Activated CD8-positive, alpha-beta memory T cell treated with anti-CD3 and anti-CD28 coated beads for 1 hour (primary cell): ENCODE data around the gene PDK1.
A peak's percentile ranks its signal among the peaks of the same experiment; 100 is the strongest.
"Not testable (repeated sequence)": the region's sequence is repeated elsewhere in the genome, so short reads cannot be mapped to it uniquely, and the experiment has no call there.

ENCODE experiments used
- DNase-seq, 2 donors: peaks; one replicate each; pipeline ENCODE4 v3.0.0-alpha.2; 2020; ENCODE audit warnings: low read depth in 1 of 2; ENCODE audit errors: extremely low read depth in 1 of 2

The PDK1 gene

DNA sequence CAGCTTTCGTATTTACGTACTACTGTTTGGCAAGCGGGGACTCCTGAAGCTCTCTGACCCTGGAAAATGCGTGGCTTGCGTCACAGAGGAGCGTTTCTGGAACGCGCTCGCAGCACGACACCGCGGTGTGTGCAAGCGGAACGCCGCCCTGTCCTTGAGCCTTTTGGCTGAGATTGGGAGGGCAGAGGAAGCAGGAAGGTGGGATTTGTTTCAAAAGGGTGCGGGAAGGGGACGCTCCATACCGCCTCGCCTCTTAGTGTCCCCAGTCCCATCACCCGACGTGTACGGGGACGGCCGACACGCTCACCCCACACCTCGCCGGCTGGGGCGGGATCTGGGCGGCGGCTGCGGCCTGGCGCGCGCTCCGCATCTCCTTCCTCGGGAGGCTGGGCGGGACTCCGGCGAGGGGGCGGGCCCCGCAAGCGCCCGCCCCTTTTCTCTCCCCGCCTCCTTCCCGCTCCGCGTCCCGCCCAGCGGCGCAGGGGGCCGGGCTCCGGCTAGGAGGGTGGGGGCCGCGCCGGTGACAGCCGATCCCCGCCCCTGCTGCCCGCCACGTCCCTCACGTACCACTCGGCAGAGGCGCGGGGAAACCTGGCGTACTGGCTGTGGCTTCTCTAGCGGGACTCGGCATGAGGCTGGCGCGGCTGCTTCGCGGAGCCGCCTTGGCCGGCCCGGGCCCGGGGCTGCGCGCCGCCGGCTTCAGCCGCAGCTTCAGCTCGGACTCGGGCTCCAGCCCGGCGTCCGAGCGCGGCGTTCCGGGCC, at the start of gene PDK1:
PDK1 (plus strand) TSS at position 569 of the 762 bp plus-strand sequence; CDS start at position 630, 61 bp downstream.
- peak; percentile 65 to 84 for DNase-seq

DNA sequence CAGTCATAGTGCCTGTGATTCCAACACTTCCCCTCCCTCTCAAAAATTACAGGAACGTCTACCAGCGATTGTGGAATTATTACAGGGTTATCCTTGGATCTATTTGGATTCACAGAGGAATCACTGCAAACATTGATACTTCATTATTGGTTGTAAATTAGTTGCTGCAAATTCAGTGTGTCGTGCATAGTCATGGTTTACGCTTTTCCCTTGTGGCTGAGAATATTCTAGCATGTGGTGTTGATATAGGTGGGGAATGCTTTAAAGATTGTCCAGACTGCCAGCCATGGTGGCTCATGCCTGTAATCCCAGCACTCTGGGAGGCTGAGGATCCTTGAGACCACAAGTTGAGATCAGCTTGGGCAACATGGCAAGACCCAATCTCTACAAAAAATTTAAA, 48.7 kb upstream of the PDK1 start:
- no peak for DNase-seq

DNA sequence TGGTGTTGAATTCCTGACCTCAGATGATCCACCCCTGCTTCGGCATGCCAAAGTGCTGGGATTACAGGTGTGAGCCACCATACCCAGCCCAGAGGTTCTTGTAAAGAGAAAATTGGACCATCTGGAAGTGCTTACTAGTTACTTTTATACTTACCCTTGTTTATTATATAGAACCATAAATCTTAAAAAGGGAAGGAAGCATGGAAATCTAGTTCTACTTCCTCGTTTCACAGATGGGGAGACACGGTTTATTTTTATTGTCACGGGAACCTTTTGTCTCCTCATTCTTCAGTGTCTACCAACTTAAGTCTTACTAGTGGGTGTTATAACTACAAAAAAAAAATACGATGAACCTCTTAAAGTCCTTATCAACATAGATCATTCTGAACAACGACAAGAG, 45.8 kb upstream of the PDK1 start:
- no peak for DNase-seq

DNA sequence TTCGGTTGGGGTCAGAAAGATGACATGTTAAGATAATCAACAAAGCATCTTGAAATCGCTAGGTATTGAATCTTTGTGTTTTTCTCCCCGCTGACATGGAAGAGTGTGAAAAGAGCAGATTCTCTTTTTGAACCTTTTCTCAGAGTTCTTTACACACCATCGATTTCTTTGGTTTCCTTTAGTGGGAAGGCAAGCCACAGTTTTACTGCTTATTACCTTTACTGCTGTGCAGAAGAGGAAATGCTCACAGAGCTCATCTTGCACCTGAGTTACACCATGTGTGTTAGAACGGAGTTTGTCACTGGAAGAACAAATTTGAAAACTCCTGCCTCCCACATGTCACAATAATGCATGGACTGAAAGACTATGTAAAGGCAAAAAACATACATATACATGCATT, 45.3 kb upstream of the PDK1 start:
- no peak for DNase-seq

DNA sequence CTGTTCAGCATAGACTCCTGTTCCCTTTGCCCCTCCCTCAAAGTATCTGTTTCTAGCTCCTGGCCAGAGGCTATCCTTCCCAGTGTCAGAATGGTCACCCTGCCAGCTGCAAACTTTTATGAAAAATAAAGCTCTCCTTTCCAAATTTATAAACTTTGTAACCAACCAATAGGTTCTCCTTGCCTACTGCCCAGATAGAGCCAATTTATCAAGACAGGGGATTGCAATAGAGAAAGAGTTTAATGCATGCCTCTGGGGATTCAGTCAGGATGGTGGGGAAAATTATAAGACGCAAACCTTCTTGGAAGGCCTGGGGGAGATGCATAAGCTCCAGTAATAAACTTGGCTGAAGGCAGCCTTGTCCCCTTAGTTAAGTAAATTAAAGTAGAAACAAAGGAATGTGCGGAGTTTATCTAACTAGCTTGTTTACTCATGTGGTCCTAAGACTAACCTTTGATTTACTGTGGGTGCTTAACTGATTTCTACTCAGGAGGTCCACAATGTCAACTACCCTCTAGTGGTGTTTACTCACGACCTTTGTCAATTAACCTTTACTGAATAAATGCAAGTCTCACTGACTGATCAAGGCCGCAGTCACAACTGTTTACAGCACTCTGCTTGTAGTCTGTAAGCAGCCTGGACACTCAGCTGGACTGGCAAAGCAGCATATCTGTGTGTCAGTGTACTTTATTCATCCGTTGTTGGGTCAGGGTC, 42.9 kb upstream of the PDK1 start:
- no peak for DNase-seq

DNA sequence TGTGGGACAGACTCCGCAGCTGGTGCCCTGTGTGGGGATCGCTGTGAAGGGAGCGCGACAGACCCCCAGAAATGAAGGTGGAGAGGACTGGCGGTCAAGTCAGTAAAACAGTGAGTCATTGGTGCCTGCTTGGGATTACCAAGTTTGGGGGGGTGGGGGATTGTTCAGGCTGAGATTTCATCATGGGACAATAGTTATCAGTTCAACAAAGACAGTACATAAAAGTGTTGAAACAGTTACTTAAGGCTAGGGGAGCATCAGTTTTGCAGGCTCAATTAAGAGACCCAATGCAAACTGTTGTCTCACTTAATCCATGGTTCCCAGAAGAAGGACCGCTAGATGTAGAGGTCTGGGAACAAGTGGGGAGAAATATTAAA, 42.4 kb upstream of the PDK1 start:
- no peak for DNase-seq

DNA sequence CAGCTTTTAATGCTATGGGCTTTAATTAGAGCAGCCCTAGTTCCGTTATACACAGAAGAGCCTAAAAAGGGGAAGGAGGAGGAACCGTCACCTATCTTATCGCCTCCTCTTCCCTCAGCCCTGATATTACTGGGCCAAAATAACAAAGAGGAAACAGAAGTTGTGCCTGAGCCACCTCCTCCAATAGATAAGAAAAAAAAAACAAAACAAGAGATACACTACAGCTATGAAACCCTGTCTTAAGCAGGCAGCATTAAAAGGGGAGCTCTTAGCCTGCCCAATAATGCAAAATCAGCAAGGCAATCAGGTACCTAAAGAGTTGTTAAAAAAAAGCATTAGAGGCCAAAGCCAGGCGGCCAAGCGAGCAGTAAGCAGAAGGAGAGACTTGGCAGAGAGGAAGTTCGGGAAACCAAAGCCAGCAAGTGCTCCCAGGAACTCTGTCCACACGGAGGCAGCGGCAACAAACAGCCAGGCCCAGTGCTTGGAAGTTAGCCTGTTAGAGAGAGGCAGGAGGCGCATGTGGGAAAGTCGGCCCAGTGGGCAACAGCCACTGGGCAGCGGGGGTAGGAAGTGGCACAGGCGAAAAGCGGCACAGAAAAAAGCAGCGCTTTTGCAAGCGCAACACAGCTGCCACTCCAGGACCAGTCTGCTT, 41.8 kb upstream of the PDK1 start:
- DNase-seq, result no peak

DNA sequence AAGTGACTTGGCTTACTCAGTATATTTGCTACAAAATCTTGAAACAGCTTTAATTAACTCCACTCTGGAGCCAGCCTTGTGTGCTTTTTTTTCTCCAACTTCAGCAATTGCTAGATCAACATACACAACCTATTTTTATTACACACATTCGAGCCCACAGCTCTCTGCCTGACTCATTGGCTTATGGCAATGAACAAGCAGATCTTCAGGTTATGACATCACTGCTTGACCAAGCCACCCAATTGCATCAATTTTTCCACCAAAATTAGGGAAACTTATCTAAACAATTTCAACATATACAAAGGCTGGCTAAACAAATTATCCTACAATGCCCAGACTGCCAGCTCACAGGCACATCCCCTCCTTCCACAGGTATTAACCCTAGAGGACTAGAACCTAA, 39.6 kb upstream of the PDK1 start:
- no peak for DNase-seq

DNA sequence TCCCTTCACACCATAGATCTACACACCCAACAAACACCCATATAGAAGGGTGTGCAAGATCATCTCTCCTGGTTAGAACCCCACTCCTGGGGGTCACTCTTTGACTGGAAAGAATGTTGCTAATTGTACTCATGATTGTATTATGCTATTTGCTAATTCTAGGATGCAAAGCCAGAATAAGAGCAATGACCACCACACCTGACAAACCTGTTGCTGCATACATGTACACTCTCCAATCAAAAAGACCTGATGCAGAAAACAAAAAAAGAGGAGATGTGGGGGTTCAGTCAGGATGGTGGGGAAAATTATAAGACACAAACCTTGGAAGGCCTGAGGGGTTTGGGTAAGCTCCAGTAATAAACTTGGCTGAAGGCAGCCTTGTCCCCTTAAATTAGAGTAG, 36.9 kb upstream of the PDK1 start:
- no peak for DNase-seq

DNA sequence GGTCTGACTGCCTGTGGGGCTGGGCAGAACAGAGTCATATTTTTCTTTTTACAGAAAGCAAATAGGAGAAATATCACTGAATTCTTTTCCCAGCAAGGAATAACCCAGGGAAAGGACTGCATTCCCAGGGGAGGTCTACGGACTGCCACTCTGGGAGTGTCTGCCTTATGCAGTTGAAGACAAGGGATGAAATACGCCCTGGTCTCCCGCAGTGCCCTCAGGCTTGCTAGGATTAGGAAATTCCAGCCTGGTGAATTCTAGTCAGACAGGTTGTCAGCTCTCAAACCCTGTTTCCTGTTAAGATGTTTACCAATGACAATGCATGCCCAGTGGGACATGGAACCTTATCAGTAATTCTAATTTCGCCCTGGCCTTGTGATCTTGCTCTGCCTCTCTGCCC, 30.3 kb upstream of the PDK1 start:
- DNase-seq, result no peak

DNA sequence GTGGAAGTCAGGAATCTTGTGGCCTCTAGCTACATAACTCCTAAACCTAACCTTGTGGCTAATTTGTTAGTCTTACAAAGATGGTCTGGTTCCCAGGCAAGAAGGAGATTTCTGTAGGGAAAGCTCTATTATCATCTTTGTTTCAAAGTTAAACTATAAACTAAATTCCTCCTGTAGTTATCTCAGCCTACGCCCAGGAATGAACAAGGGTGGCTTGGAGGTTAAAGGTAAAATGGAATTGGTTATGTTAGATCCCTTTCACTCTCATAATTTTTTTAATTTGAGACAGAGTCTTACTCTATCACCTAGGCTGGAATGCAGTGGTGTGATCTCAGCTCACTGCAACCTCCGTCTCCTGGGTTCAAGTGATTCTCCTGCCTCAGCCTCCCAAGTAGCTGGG, 24.6 kb upstream of the PDK1 start:
- no peak for DNase-seq

DNA sequence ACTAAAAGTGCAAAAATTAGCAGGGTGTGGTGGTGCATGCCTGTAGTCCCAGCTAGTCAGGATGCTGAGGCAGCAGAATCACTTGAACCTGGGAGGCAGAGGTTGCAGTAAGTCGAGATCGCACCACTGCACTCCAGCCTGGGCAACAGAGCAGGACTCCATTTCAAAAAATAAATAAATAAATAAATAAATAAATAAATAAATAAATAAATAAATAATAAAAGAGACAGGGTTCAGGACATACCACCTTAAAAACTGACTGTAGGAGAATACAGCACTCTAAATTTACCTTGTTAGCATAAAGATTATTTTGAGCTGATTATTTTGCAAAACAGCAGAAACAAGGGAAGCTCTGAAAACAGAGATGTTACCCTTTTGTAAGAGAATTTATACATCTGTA, 23.4 kb upstream of the PDK1 start:
- DNase-seq, result not testable (repeated sequence)

DNA sequence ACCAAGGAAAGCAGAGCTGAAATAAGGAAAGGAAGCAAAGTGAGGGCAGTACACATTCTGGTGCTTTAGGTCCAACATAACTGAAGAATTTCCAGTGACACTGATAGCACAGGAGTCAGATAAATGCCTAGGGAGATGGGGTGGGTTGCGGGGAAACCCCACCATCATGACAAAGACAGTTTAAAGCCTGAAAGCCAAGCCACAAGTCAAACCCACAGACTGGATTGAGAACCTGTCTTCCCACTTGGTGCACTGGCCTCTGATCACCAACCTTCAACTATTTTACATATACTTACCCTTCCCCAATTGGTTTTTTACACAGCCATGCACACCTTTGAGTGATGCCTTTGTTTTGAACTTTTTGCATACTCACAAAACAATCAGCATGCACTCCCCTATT, 22.2 kb upstream of the PDK1 start:
- DNase-seq, result no peak

DNA sequence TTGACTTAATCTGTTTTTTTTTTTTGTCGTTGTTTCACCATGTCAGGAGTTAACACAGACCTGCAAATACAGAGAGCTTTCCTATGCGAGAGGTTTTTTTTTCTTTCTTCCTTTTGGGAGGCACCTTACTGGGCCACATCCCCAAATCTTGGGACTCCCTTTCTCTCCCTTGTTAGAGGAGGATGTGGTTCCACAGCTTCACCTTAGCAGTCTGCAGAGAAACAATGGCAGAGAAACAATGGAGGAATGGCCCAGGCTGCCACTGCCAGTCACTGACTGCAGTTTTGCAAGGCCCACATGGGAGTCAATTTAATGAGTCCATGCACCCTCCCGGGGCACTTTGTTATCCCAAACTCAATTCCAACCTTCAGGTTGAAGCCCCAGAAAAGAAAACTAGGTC, 20.8 kb upstream of the PDK1 start:
- no peak for DNase-seq

DNA sequence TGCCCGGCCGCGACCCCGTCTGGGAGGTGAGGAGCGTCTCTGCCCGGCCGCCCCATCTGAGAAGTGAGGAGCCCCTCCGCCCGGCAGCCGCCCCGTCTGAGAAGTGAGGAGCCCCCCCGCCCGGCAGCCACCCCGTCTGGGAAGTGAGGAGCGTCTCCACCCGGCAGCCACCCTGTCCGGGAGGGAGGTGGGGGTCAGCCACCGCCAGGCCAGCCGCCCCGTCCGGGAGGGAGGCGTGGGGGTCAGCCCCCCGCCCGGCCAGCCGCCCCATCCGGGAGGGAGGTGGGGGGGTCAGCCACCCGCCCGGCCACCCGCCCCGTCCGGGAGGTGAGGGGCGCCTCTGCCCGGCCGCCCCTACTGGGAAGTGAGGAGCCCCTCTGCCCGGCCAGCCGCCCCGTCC, 18.0 kb upstream of the PDK1 start:
- not testable (repeated sequence) for DNase-seq

DNA sequence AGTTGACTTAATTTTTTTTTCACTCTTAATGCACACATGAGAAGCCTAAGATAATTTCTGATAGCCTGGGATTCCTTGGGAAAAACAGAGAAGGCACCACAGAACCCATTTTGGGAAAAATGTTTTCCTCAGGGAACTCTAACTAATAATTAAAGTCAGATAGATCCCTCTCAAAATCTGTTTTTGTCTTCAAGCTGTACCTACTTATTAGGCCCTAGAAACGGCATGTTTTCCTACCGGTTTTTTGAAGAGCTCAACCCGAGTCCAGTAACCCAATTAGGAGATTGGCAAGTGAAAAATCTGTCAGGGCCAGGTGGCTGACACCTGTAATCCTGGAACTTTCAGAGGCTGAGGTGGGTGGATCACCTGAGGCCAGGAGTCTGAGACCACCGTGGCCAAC, 16.1 kb upstream of the PDK1 start:
- DNase-seq, result no peak

DNA sequence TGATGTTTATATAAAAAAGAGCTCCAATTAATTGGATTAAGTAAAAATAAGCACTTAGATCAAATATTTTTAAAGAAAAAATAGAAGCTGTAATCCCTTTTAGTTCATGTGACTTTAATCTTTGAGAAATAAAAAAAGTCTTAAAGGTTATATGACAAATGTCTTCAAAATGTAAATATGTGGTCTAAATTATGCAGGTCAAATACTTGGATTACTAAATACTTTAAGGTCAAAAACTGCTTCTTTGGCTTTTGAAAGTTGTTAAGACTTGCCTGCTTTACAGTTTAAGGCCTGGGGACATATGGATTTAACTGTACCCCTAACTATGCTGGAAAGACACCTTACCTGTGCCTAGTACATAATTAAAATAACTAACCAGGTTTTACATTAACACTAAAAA, 15.5 kb upstream of the PDK1 start:
- DNase-seq, result no peak

DNA sequence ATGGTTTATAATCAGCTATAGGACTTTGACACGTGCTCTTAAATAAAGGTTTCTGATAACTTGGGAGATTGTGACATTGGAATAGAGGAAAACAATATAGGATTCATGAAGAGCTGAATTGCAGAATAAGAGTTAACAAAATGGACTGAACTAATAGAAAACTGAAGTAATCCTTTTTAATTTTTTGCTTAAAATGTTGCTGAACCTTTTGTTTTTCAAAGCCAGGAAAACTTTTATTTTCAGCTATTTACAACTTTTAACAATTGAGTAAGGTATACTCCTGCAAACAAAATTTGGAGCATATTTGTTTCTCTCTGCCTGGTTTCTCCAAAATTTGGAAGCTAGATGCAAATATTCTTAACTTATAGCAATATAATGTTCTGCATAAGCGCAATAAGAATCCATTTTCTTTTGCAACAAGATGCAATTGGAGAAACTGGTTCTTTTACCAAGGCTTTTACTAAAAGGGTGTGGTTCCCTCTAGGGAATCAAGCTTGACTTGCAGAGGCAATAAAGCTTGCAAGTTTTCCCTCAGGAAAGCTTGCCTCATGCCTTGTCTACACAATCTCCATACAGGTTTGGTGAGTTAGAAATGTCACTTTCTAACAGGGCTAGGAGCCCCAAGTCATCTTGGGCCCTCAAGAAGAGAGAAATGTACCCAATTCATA, 10.3 kb upstream of the PDK1 start:
- no peak for DNase-seq

DNA sequence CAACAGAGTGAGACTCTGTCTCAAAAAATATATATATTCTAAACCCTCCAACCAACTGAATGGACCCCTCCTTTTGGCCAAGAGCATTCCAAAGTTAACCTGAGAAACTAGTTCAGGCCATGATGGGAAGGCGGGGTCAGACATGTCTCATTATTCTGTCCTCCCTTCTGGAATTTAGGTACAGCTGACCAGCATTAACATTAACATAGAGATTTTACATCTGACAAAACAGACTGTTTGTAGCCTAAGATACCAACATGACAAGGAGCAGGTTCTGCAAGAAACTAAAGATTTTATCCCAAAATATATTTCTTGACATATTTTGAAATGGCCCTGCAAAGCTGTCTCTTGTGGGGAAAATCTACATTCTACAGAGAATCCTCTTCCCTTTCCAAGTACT, 6.8 kb upstream of the PDK1 start:
- no peak for DNase-seq

DNA sequence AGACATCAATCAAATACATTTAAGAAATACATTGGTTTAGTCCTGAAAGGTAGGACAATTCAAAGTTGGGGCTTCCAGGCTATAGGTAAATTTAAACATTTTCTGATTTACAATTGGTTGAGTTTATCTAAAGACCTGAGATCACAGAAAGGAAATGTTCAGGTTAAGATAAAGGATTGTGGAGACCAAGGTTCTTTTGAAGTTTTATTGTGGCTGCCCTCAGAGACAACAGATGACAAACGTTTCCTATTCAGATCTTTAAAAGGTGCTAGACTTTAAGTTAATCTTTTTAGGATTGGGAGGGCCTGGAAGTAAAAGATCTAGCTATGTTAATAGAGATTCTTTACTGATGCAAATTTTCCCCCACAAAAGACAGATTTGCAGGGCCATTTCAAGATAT, 6.1 kb upstream of the PDK1 start:
- not testable (repeated sequence) for DNase-seq

DNA sequence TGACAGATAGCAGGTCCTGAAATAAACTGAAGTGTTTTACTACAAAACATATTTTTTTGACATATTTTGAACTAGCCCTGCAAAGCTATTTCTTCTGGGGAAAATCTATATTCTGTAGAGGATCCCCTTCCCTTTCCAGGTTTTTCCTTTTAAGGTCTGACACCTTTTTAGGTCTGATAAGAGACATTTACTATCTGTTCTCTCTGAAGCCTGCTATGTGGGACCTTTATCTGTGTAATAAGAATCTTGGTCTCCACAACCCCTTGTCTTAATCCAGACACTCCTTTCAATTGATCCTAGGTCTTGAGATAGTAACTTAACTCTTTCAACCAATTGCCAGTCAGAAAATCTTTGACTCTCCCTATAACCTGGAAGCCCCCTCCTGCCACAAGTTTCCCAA, 5.5 kb upstream of the PDK1 start:
- DNase-seq, result no peak

DNA sequence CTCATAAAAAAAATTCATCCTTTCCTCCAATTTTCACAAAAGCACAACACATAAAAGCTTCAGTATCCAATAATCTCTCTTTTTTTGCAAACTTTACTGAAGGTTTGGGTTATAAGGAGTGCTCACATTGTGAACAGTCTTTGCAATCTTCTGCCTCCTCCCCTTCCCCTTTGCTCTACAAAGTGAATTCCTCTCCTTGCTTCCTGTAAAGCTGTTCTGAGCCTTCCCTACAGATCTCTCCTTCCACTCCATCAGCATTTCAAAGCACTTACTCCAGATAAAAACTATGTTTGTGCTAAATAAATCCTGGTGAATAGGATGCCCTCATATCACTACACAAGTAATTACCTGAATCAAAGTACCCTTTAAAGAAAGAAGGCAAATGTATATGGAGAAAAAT, 4.6 kb upstream of the PDK1 start:
- no peak for DNase-seq
